Activated CD4-positive, alpha-beta T cell treated with anti-CD3 and anti-CD28 coated beads, Interleukin-2, amount 10 ng/mL, durations not matched to agents 7 days and 5 days (primary cell): ENCODE data around the gene GOSR1. TPM values are rescaled to one million over a fixed set of nuclear protein-coding genes. Genes with fewer than 3 reads are reported as not detected.
"Not testable (repeated sequence)": the region's sequence is repeated elsewhere in the genome, so short reads cannot be mapped to it uniquely, and the experiment has no call there.

ENCODE experiments used
- CTCF ChIA-PET: fragments of 350-600 bp; sonication (Branson Sonifier 250); formaldehyde crosslinking; loops from one replicate; lab custom pipeline; 2021; ENCODE audit warnings: antibody characterized with exemption; lab: Charles Lee
- POLR2A ChIA-PET: fragments of 350-600 bp; sonication (Branson Sonifier 250); formaldehyde crosslinking; loops from one replicate; lab custom pipeline; 2021; ENCODE audit warnings: antibody characterized with exemption; lab: Charles Lee
- DNase-seq: peaks from one replicate; pipeline ENCODE4 v3.0.0-alpha.2; 2020
- H3K27ac Mint-ChIP-seq: one replicate; pipeline ENCODE4 v1.8.0; 2021; ENCODE audit warnings: mild to moderate bottlenecking, moderate library complexity, mixed read lengths
- H3K27me3 Mint-ChIP-seq: one replicate; pipeline ENCODE4 v1.8.0; 2021; ENCODE audit warnings: mixed read lengths
- H3K36me3 Mint-ChIP-seq: one replicate; pipeline ENCODE4 v1.8.0; 2021; ENCODE audit warnings: low read depth, mixed read lengths
- H3K4me1 Mint-ChIP-seq: one replicate; pipeline ENCODE4 v1.8.0; 2021; ENCODE audit warnings: mixed read lengths
- H3K4me3 Mint-ChIP-seq: one replicate; pipeline ENCODE4 v1.8.0; 2021; ENCODE audit warnings: mild to moderate bottlenecking, moderate library complexity, mixed read lengths
- H3K9me3 Mint-ChIP-seq: one replicate; pipeline ENCODE4 v1.8.0; 2021; ENCODE audit warnings: mixed read lengths
- total RNA-seq, 2 experiments: library from RNA; stranded (reverse); gene quantifications; one replicate each; pipeline ENCODE4 v1.2.3, GENCODE V29; 2021

Gene GOSR1
- 10 to 100 TPM; 44.1 to 49.7 TPM for total RNA-seq

DNA sequence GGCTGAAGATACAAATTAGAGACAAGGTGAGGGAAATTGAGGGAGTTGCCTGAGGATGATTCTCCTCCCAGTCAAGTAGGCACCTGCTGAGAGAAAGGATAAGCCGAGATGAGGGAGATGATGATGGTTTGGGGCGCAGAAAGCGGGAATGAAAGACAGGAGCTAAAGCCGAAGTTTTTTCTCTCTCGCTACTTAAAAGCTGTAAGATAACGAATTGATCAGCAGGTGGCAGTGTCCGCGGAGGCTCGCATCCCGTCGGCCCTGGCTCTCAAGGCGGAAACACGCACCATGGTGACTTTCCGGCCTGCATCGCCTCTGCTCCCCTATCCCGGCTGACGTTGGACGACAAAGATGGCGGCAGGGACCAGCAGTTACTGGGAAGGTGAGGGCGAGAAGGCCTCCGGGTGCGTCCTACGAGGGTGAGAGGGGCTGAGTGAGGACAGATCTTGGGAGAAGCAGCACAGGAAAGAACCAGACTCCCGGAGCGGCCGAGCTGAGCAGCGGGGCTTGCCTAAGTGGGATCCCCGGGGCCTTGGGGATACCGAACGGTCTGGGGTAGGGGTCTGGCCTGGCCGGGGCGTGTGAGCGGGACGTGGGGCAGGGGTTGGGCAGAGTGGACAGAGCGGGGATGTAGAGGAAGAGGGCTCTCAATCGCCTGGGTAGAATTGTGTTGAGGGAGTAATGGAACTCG lies at the start of gene GOSR1:
GOSR1 (plus strand) TSS at position 326 of the 691 bp plus-strand sequence; CDS start at position 352, 26 bp downstream.
- DNase-seq = peak; percentile 95
- peaks cover 37% of the 10 kb centered on the region for H3K4me1 Mint-ChIP-seq
- H3K27ac Mint-ChIP-seq = peak within 1 kb of the TSS; percentile 97
- H3K27me3 Mint-ChIP-seq = peaks cover 2% of the 10 kb centered on the region
- ChIA-PET CTCF (interaction anchor here (0.6 to 1.7 kb wide), 25 partner anchors 8 to 391 kb away, joined by 3 to 8 read pairs (median 4); no protein-coding TSS in a partner anchor), POLR2A (no interaction called here)
- peaks cover 10% of the 10 kb centered on the region for H3K36me3 Mint-ChIP-seq
- peak within 1 kb of the TSS; percentile 90 for H3K4me3 Mint-ChIP-seq
- H3K9me3 Mint-ChIP-seq = no peaks in the 10 kb centered on the region

DNA sequence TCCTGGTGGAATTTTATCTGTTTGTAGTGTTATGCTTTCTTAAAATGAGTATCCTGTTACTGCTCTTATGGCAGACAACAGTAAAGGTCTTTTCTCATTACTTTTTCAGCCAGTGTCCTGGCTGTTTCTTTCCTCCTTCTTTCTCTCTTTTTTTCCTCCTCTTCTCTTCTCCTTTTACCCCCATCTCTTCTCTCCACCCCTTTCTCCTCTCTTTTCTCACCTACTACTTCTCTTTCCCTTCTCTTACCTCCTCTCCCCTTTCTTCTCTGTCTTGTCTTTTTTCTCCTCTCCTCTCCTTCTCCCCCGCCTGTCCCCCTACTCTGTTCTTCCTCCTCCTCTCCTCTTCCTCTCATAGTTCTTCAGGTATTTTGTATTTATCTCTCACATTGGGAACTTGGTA lies 49.6 kb upstream of the GOSR1 start:
- H3K36me3 Mint-ChIP-seq = peaks cover 23% of the 10 kb centered on the region
- H3K27ac Mint-ChIP-seq = no peak overlapping the region
- no peaks in the 10 kb centered on the region for H3K9me3 Mint-ChIP-seq
- ChIA-PET POLR2A (no interaction called here), CTCF (no interaction called here)
- H3K27me3 Mint-ChIP-seq = no peaks in the 10 kb centered on the region
- no peak overlapping the region for H3K4me3 Mint-ChIP-seq
- H3K4me1 Mint-ChIP-seq = no peaks in the 10 kb centered on the region
- no peak for DNase-seq

DNA sequence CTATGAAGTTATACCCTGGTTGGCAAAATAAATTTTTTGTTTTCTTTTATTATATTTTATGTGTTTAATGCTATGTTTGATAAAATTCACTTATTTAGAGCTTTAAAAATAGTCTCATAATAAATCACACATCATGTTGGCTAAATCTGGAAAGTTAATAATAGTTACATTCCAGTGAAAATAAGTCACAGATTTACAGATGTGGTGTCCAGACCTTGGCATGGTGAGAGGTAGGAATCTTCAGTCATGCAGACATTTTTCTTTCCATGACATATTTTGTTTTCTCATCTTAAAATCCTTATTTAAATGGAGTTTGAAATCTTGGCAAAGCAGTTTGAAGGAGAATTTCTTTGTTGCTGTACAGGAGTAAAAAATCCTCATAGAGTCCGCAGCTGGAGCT lies 48.1 kb upstream of the GOSR1 start:
- peaks cover 23% of the 10 kb centered on the region for H3K36me3 Mint-ChIP-seq

GRCh38 chr17:30433514-30433913 lies 43.7 kb upstream of the GOSR1 start:
- POLR2A ChIA-PET = no interaction called here

More for the DNA sequence above, 48.1 kb upstream of the GOSR1 start:
- no peak overlapping the region for H3K4me3 Mint-ChIP-seq
- H3K27me3 Mint-ChIP-seq = no peaks in the 10 kb centered on the region
- ChIA-PET POLR2A (no interaction called here), CTCF (interaction anchor here (0.7 kb wide), 1 partner anchor 296 kb away, joined by 3 read pairs; no protein-coding TSS in a partner anchor)
- H3K9me3 Mint-ChIP-seq = no peaks in the 10 kb centered on the region
- no peak overlapping the region for H3K27ac Mint-ChIP-seq
- no peak for DNase-seq
- no peaks in the 10 kb centered on the region for H3K4me1 Mint-ChIP-seq

GRCh38 chr17:30436729-30437128 lies 40.5 kb upstream of the GOSR1 start:
- Mint-ChIP-seq H3K9me3 (no peaks in the 10 kb centered on the region), H3K36me3 (peaks cover 17% of the 10 kb centered on the region), H3K27me3 (no peaks in the 10 kb centered on the region), H3K4me3 (no peak overlapping the region), H3K4me1 (no peaks in the 10 kb centered on the region), H3K27ac (no peak overlapping the region)
- CTCF ChIA-PET = no interaction called here
- POLR2A ChIA-PET = no interaction called here
- no peak for DNase-seq

More at GRCh38 chr17:30433514-30433913, 43.7 kb upstream of the GOSR1 start:
- DNase-seq = no peak
- Mint-ChIP-seq H3K36me3 (peaks cover 18% of the 10 kb centered on the region), H3K4me3 (no peak overlapping the region), H3K9me3 (no peaks in the 10 kb centered on the region), H3K4me1 (no peaks in the 10 kb centered on the region), H3K27ac (no peak overlapping the region), H3K27me3 (no peaks in the 10 kb centered on the region)
- CTCF ChIA-PET = interaction anchor here (1.6 kb wide), 1 partner anchor 44 kb away, joined by 4 read pairs; the partner anchor contains the start of gene GOSR1

DNA sequence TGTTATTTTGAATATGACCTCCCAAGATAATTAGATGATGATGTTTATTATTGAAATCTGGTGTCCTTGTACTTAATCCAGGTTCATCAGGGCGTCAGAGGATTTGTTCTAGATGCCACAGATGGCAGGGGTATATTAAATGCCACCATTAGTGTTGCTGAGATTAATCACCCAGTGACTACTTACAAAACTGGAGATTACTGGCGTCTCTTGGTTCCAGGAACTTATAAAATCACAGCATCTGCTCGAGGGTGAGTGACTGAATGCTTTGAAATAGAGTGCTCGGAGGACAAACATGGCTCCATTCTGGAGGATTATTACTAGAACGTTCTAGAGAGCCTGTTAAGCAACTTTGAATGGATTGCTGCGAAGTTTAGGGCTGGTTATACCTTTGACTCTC lies 33.5 kb upstream of the GOSR1 start:
- ChIA-PET CTCF (interaction anchor here (0.5 kb wide), 1 partner anchor 200 kb away, joined by 4 read pairs; no protein-coding TSS in a partner anchor), POLR2A (interaction anchor here (0.7 kb wide), 1 partner anchor 123 kb away, joined by 3 read pairs; no protein-coding TSS in a partner anchor)
- H3K4me1 Mint-ChIP-seq = no peaks in the 10 kb centered on the region
- peaks cover 20% of the 10 kb centered on the region for H3K36me3 Mint-ChIP-seq
- no peak overlapping the region for H3K4me3 Mint-ChIP-seq
- no peaks in the 10 kb centered on the region for H3K9me3 Mint-ChIP-seq
- no peak for DNase-seq
- no peaks in the 10 kb centered on the region for H3K27me3 Mint-ChIP-seq
- no peak overlapping the region for H3K27ac Mint-ChIP-seq

DNA sequence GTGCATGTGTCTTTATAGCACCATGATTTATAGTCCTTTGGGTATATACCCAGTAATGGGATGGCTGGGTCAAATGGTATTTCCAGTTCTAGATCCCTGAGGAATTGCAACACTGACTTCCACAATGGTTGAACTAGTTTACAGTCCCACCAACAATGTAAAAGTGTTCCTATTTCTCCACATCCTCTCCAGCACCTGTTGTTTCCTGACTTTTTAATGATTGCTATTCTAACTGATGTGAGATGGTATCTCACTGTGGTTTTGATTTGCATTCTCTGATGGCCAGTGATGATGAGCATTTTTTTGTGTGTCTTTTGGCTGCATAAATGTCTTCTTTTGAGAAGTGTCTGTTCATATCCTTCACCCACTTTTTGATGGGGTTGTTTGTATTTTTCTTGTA lies 30.6 kb upstream of the GOSR1 start:
- DNase-seq, H3K27ac Mint-ChIP-seq, H3K4me1 Mint-ChIP-seq, POLR2A ChIA-PET, CTCF ChIA-PET, H3K27me3 Mint-ChIP-seq, H3K9me3 Mint-ChIP-seq, H3K4me3 Mint-ChIP-seq: not testable (repeated sequence)
- H3K36me3 Mint-ChIP-seq = peaks cover 30% of the 10 kb centered on the region

GRCh38 chr17:30449480-30449879 lies 27.7 kb upstream of the GOSR1 start:
- H3K36me3 Mint-ChIP-seq = peaks cover 44% of the 10 kb centered on the region

DNA sequence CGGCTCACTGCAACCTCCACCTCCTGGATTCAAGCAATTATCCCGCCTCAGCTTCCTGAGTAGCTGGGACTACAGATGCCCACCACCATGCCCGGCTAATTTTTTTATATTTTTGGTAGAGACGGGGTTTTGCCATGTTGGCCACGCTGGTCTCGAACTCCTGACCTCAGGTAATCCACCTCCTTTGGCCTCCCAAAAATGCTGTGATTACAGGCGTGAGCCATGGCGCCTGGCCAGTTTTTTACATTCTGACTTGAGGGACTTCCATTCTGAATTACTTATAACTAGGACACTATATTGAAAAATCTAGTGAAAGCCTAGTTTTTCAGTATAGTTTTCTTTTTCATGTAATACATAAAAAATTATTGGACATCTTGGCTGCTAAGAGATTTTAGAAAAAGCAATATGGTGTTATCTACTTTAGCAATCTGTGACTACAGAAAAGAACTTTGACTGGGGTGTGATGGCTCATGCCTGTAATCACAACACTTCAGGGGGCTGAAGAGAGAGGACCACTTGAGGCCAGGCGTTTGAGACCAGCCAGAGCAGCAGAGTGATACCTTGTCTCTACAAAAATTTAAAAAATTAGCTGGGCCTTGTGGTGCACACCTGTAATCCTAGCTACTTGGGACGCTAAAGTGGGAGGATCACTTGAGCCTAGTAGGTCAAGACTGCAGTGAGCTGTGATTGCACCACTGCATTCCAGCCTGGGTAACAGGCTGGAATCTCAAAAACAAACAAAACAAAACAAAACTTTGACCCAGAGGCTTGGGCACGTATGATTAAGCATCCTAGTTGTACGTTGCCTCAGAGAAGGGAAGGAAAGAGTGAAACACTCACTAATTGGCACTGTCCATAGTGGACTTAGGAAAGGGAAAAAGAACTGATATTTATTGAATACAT lies 26.8 kb upstream of the GOSR1 start:
- H3K36me3 Mint-ChIP-seq = peaks cover 43% of the 10 kb centered on the region
- H3K27me3 Mint-ChIP-seq = no peaks in the 10 kb centered on the region
- H3K27ac Mint-ChIP-seq = no peak overlapping the region
- H3K4me1 Mint-ChIP-seq = no peaks in the 10 kb centered on the region
- no peak overlapping the region for H3K4me3 Mint-ChIP-seq
- H3K9me3 Mint-ChIP-seq = peaks cover 2% of the 10 kb centered on the region
- DNase-seq = no peak
- ChIA-PET POLR2A (no interaction called here), CTCF (interaction anchor here (0.6 kb wide), 1 partner anchor 135 kb away, joined by 3 read pairs; no protein-coding TSS in a partner anchor)

More at GRCh38 chr17:30449480-30449879, 27.7 kb upstream of the GOSR1 start:
- DNase-seq = no peak
- no peaks in the 10 kb centered on the region for H3K4me1 Mint-ChIP-seq
- H3K27me3 Mint-ChIP-seq = no peaks in the 10 kb centered on the region
- H3K9me3 Mint-ChIP-seq = peaks cover 2% of the 10 kb centered on the region
- CTCF ChIA-PET = no interaction called here
- no peak overlapping the region for H3K4me3 Mint-ChIP-seq
- POLR2A ChIA-PET = no interaction called here
- no peak overlapping the region for H3K27ac Mint-ChIP-seq

GRCh38 chr17:30454635-30455034 lies 22.6 kb upstream of the GOSR1 start:
- no peak for DNase-seq
- ChIA-PET POLR2A (no interaction called here), CTCF (no interaction called here)
- no peaks in the 10 kb centered on the region for H3K27me3 Mint-ChIP-seq
- no peak overlapping the region for H3K4me3 Mint-ChIP-seq
- no peak overlapping the region for H3K27ac Mint-ChIP-seq
- H3K4me1 Mint-ChIP-seq = no peaks in the 10 kb centered on the region
- H3K9me3 Mint-ChIP-seq = peaks cover 2% of the 10 kb centered on the region
- peaks cover 38% of the 10 kb centered on the region for H3K36me3 Mint-ChIP-seq

DNA sequence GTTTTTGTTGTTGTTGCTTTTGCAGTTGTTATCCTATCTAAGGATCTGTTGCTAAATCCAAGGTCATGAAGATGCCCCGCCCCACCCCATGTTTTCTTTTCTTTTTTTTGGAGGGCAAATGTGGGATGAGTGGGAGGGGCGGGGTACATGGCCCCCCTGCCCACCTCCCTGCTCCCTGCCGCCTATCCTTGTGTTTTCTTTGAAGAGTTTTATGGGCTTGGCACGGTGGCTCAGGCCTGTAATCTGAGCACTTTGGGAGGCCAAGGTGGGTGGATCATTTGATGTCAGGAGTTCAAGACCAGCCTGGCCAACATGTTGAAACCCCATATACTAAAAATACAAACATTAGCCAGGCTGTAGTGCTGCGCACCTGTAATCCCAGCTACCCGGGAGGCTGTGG lies 18.8 kb upstream of the GOSR1 start:
- ChIA-PET POLR2A (no interaction called here), CTCF (interaction anchor here (0.6 kb wide), 2 partner anchors 146 to 777 kb away, joined by 3 to 5 read pairs; no protein-coding TSS in a partner anchor)
- no peaks in the 10 kb centered on the region for H3K27me3 Mint-ChIP-seq
- H3K27ac Mint-ChIP-seq = no peak overlapping the region
- peaks cover 2% of the 10 kb centered on the region for H3K9me3 Mint-ChIP-seq
- DNase-seq = no peak
- no peaks in the 10 kb centered on the region for H3K4me1 Mint-ChIP-seq
- peaks cover 28% of the 10 kb centered on the region for H3K36me3 Mint-ChIP-seq
- H3K4me3 Mint-ChIP-seq = no peak overlapping the region

GRCh38 chr17:30458797-30459413 lies 18.3 kb upstream of the GOSR1 start:
- H3K9me3 Mint-ChIP-seq, H3K4me3 Mint-ChIP-seq, H3K27me3 Mint-ChIP-seq, DNase-seq, POLR2A ChIA-PET, H3K27ac Mint-ChIP-seq, H3K4me1 Mint-ChIP-seq: not testable (repeated sequence)
- CTCF ChIA-PET = interaction anchor here (0.6 kb wide), 2 partner anchors 146 to 777 kb away, joined by 3 to 5 read pairs; no protein-coding TSS in a partner anchor
- H3K36me3 Mint-ChIP-seq = peaks cover 28% of the 10 kb centered on the region
